Natural killer cell treated with Interleukin-12 subunit alpha and Interleukin-12 subunit beta and Interleukin-15 and Interleukin-18, amount 100 ng/mL, for 72 hours (primary cell): ENCODE measurements around the gene DLK1. TPM values are rescaled to one million over a fixed set of nuclear protein-coding genes. Genes with fewer than 3 reads are reported as not detected.

Experiments
- ATAC-seq, 2 donors: fragments of 150-1000 bp; cut with Tn5 transposase in 1 of 2; sonication (Bioruptor Pico), chemical (Tn5 transposase) in 1 of 2; 2 replicates each; pipeline ENCODE4 v1.10.0; 2021
- DNase-seq: peaks from one replicate; pipeline ENCODE4 v3.0.0; 2022; ENCODE audit warnings: low spot score
- H3K27ac Mint-ChIP-seq, 2 donors: 1 replicate in 1 of 2; 2 replicates in 1 of 2; pipeline ENCODE4 v1.8.0; 2022; ENCODE audit warnings: mixed read lengths in 2 of 2, mild to moderate bottlenecking in 1 of 2, moderate library complexity in 1 of 2
- H3K27me3 Mint-ChIP-seq, 2 donors: 1 replicate in 1 of 2; 2 replicates in 1 of 2; pipeline ENCODE4 v1.8.0; 2022; ENCODE audit warnings: mixed read lengths in 2 of 2
- H3K36me3 Mint-ChIP-seq: one replicate; pipeline ENCODE4 v1.8.0; 2022; ENCODE audit warnings: mixed read lengths
- H3K4me1 Mint-ChIP-seq, 2 donors: 1 replicate in 1 of 2; 2 replicates in 1 of 2; pipeline ENCODE4 v1.8.0; 2022; ENCODE audit warnings: low read depth in 2 of 2, mixed read lengths in 2 of 2, mild to moderate bottlenecking in 1 of 2
- H3K4me3 Mint-ChIP-seq: one replicate; pipeline ENCODE4 v1.8.0; 2022; ENCODE audit warnings: mixed read lengths
- H3K9me3 Mint-ChIP-seq: 2 replicates; pipeline ENCODE4 v1.8.0; 2022; ENCODE audit warnings: mixed read lengths
- total RNA-seq, 2 donors: library from RNA; stranded (reverse); gene quantifications; one replicate each; pipeline ENCODE4 v1.2.3, GENCODE V29; 2022

Gene DLK1
- total RNA-seq, 2 donors from 2014 or later: not detected

DNA sequence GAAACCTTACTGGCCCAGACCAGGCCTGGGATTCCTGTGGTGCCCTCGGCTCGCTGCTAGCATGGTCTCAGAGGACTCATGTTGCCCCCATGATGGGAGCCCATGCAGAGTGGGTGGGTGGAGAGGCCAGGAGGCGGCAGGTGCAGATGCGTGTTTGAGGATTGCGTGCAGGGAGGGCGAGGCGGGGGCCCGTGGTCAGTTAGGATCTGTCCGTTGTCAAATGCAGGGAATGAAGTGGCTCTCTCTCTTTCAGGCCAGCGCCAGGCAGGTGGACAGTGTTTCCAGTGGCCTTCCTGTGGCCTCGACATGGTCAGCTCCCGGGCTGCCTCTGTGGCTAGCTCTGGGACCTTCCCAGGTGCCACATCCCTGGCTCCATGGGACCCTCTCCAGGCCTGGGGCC, 39.3 kb upstream of the DLK1 start:
- ATAC-seq: peak in 1 of 2 donors; percentile 24
- no peaks in the 10 kb centered on the region for H3K9me3 Mint-ChIP-seq
- no peaks in the 10 kb centered on the region for H3K4me1 Mint-ChIP-seq
- H3K27ac Mint-ChIP-seq: no peak overlapping the region
- H3K4me3 Mint-ChIP-seq: no peak overlapping the region
- peaks cover 0 to 3% of the 10 kb centered on the region in 2 donors for H3K27me3 Mint-ChIP-seq
- no peak for DNase-seq
- no peaks in the 10 kb centered on the region for H3K36me3 Mint-ChIP-seq

DNA sequence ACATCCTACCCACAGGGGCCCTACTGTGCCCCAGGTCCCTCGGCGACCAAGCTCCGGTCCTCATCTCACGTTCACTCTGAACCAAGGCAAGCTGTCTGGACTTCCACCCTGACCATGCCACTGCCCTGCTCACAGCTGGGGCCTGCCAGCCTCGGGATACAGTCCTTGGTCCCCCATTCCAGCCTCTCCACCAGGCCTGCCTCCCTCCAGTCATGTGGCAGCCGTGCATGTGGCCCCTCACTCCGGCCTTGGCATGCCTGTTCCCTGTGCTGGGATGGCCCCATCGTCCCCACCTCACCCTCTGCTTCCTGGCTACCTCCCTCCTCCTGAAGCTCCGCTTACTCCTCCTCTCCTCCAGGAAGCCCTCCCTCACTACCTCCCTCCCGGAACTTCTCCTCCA, 38.6 kb upstream of the DLK1 start:
- DNase-seq: no peak
- Mint-ChIP-seq H3K27me3 (peaks cover 6% of the 10 kb centered on the region in 2 donors), H3K9me3 (no peaks in the 10 kb centered on the region), H3K4me3 (no peak overlapping the region), H3K4me1 (no peaks in the 10 kb centered on the region), H3K36me3 (no peaks in the 10 kb centered on the region), H3K27ac (no peak overlapping the region)
- no peak for ATAC-seq

DNA sequence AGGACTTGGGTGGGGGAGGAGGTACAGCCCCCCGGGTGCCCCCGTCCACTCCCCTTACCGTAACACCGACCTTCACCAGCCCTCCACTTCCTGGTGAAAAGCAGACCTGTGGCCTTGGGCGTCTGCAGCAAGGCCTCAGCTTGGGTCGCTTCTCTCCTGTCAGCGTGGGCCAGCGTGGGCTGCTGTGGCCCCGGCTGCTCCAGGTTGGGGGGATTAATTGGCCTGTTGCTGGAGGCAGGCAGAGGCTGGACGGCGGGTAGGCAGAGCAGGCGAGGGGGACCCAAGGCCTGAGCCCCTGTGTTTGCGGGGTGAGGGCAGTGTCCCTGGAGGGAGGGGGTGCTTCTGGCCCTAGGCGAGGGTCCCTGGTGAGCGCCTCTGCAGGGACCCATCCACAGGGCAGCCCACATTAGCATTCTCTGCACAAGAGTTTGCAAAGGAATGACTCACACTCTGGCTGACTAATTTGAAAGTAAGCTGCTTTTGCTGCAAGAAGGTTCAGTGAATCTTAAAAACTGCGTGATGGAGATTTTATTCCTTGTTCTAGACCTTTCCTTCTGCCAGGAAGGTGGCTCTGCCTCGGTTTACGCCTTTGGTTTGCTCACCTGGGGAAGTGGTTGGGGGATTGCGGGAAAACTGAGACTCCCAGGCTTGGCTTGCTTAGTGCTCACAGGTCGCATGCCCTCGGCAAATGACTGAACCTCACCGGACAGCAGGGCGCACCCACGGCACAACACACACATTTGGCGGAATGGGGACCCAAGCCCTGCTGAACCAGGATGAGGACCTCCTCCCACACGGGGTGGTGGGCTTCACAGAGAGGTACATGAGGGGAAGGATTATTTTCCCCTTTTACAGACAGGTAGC, 37.9 kb upstream of the DLK1 start:
- ATAC-seq: no peak
- Mint-ChIP-seq H3K4me1 (no peaks in the 10 kb centered on the region), H3K27ac (no peak overlapping the region), H3K9me3 (no peaks in the 10 kb centered on the region), H3K27me3 (peaks cover 6 to 8% of the 10 kb centered on the region in 2 donors), H3K36me3 (no peaks in the 10 kb centered on the region), H3K4me3 (no peak overlapping the region)
- DNase-seq: no peak

DNA sequence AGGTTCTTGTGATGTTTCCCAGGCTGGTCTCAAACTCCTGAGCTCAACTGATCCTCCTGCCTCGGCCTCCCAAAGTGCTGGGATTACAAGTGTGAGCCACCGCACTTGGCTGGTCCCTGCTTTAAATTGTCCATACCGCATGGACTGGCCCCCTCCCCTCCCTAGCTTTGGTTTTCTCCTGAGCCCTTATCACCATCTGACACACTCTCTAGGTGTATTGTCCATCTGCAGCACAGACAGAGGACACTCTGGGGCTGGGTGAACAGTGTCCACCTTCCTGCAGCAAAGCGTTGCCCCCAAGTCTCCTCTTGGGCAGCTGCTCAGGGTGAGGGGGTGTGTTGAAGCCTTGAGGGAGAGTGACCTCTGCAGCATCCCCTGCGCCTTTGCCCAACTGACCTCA, 36.0 kb upstream of the DLK1 start:
- Mint-ChIP-seq H3K9me3 (no peaks in the 10 kb centered on the region), H3K27ac (no peak overlapping the region)

DNA sequence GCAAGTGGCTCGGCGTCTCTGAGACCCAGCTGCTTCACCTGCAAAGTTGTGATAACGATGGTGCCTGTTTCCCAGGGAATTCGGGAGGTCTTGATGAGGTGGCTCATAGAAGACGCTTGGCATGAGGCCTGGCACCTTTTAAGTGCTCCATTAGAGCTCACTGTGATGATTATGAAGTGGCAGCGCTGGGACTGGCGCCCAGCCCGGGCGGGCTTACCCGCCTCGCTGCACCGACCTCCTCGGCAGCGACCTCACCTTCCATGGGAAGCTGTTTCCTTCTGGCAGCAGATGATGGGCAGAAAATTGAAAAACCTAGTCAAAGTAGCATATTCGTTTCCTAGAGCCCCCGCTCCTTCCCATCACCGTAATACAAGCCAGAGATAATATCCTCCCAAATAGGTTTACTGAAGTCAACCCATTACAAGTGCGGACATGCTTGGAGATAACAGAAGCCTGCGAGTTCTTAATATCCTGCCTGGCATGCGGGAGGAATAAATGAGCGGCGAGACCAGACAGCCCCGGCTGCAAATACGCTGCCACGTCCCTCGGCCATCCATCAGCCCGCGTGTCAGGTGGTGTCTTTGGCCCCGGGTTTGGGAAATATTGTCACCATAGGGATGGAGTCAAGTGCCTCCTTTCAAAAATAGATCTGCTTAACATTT, 35.2 kb upstream of the DLK1 start:
- Mint-ChIP-seq H3K27me3 (peaks cover 7 to 8% of the 10 kb centered on the region in 2 donors), H3K36me3 (no peaks in the 10 kb centered on the region), H3K4me3 (no peak overlapping the region), H3K27ac (no peak overlapping the region), H3K9me3 (no peaks in the 10 kb centered on the region), H3K4me1 (no peaks in the 10 kb centered on the region)
- DNase-seq (no peak), ATAC-seq (no peak)

More for the DNA sequence above, 36.0 kb upstream of the DLK1 start:
- no peak overlapping the region for H3K4me3 Mint-ChIP-seq
- DNase-seq (no peak), ATAC-seq (no peak)
- H3K27me3 Mint-ChIP-seq: peaks cover 6 to 8% of the 10 kb centered on the region in 2 donors
- H3K36me3 Mint-ChIP-seq: no peaks in the 10 kb centered on the region
- H3K4me1 Mint-ChIP-seq: no peaks in the 10 kb centered on the region

DNA sequence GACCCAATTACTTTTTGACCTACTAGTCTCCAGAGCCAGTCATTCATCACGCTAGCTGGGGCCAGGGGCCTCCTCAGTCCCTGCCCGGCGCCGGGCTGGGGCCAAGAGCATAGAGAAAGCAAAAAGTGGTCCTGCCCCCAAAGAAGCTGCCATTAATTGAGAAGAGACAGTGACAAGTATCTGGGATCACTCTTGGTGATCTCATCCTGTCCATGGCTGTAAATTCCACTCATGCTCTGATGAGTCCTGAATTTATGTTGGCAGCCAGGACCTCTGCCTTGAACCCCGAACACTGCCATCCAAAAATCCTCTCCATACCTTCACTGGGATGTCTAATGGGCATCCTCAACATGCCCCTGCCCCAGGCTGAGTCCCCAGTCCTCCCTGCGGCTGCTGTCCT, 34.4 kb upstream of the DLK1 start:
- no peak for DNase-seq
- peaks cover 8 to 11% of the 10 kb centered on the region in 2 donors for H3K27me3 Mint-ChIP-seq
- no peaks in the 10 kb centered on the region for H3K9me3 Mint-ChIP-seq

DNA sequence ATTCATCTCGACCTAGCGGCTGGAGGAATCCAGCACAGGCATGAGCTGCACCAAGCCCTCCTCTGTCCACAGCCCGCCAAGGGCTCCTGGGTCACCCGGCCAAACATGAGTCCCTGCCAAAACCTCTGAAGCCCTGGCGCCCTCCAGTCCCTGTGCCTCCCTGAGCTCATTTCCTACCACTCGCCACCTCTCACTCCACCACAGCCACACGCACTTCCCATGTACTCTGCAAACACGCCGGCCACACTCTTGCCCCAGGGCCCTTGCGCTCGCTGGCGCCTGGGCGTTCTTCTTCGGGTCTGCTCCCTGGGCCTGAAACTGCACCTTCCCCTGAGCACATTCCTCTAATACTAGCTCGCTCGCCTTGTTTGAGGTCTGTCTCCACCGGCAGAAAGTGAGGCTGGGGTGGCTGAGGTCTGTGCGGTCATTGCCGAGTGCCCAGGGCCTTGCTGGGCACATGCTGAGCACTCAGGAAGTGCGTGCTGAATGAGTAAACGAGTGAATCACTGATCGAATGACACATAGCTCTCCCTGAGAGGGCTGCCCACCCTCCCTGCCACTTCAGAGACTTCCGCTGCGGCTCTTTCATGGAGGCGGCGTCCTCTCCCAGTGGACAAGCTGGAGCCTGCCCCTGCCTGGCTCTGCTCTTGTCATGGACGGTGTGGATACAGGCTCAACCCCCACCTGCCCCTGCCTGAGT, 33.7 kb upstream of the DLK1 start:
- H3K27me3 Mint-ChIP-seq: peaks cover 8% of the 10 kb centered on the region in 2 donors
- H3K27ac Mint-ChIP-seq: peak overlapping the region in 1 of 2 donors; percentile 3
- H3K9me3 Mint-ChIP-seq: no peaks in the 10 kb centered on the region
- no peaks in the 10 kb centered on the region for H3K36me3 Mint-ChIP-seq
- no peaks in the 10 kb centered on the region for H3K4me1 Mint-ChIP-seq
- no peak for DNase-seq
- peak in 1 of 2 donors; percentile 28 for ATAC-seq
- no peak overlapping the region for H3K4me3 Mint-ChIP-seq

More for the DNA sequence above, 34.4 kb upstream of the DLK1 start:
- H3K4me3 Mint-ChIP-seq: no peak overlapping the region
- H3K27ac Mint-ChIP-seq: no peak overlapping the region
- no peak for ATAC-seq
- H3K4me1 Mint-ChIP-seq: no peaks in the 10 kb centered on the region
- H3K36me3 Mint-ChIP-seq: no peaks in the 10 kb centered on the region

DNA sequence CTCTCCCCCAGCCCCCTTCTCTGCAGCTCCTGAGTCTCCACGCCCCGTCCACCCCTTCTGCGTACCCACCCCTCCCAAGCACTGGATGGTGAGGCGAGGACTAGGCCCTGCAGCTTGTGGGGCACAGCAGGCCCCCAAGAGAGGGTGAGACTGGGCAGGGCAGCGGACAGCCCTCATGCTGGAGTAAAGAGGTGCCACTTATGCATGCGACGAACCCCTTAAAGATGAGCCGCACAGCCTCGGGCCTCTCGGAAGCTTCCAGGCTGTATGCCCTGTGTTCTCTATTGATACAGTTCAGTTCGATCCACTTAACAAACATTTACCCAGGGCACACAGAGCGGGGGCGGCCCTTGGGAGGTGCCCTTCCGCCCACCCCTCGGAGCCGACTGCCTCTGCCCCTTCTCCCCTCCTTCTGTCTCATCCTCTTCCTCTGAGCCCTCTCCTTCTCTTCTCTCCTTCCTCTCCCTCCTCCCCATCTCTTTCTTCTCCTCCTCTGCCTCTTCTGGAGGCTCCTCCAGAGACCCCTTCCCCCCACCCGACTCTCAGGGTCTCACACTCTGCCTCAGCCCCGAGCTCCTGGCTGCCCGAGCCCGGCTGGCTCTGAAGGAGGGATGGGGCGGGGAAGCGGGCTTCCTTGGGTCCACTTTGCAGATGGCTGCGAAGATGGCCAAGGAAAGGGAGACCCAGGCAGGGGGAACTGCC, 32.7 kb upstream of the DLK1 start:
- Mint-ChIP-seq H3K9me3 (no peaks in the 10 kb centered on the region), H3K27me3 (peaks cover 8 to 12% of the 10 kb centered on the region in 2 donors), H3K36me3 (no peaks in the 10 kb centered on the region), H3K27ac (no peak overlapping the region), H3K4me1 (no peaks in the 10 kb centered on the region), H3K4me3 (no peak overlapping the region)
- DNase-seq (no peak), ATAC-seq (no peak)

DNA sequence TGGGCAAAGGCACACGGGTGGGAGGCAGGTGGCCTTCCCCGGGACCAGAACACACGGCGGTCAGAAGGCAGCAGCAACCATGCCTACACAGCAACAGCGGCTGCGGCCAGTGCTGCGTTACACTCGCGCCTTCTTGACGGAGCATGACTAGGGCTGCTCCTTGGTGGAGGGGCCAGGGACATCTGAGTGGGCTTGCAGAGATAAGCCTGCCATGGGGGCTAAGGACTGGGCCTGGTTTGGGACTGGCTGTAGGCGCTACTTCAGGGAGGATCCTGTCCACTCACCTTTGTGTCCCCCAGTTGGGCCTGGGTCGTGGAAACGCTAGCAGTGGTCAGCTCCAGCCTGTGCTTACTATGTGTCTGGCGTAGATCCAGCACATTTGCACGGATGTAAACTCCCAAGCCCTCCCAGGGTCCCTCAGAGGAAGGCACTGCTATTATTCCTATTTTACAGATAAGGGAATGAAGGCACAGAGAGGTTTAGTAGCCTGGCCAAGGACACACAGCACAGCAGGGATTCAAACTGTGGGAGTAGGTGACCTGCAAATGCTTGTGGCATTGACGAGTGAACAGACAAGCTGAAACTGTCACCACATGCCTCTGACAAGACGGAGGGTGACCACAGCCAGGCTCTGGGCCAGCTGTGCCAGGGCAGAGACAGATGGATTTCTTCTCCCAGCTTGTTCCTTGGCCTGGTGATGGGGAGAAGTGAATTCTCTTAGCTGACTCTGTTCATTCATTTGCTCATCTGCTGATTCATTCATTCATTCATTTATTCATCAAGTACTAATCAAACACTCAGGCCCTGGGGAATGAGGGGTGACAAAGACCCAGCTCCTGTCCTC, 31.9 kb upstream of the DLK1 start:
- H3K27me3 Mint-ChIP-seq: peaks cover 8 to 14% of the 10 kb centered on the region in 2 donors
- no peak overlapping the region for H3K4me3 Mint-ChIP-seq
- H3K36me3 Mint-ChIP-seq: no peaks in the 10 kb centered on the region
- H3K4me1 Mint-ChIP-seq: no peaks in the 10 kb centered on the region
- no peaks in the 10 kb centered on the region for H3K9me3 Mint-ChIP-seq
- no peak overlapping the region for H3K27ac Mint-ChIP-seq
- ATAC-seq (no peak), DNase-seq (no peak)

DNA sequence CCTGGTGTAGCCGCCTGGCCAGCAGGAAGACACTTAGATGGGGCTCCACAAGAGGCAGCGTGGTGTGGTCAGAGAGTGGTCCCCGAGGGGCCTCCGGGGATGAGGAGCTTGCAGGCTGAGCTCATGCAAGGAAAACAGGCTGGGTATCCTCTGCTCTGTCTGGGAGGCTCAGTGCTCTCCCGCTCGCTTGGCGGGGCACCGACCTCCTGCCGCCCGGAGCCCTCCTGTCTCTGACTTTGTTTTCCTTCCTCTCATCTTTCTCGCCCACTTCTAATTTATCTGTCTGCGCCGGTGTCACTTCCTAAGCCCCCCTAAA, 31.3 kb upstream of the DLK1 start:
- Mint-ChIP-seq H3K4me3 (no peak overlapping the region), H3K4me1 (no peaks in the 10 kb centered on the region), H3K9me3 (no peaks in the 10 kb centered on the region), H3K27me3 (peaks cover 8 to 14% of the 10 kb centered on the region in 2 donors), H3K27ac (no peak overlapping the region), H3K36me3 (no peaks in the 10 kb centered on the region)
- ATAC-seq (no peak), DNase-seq (no peak)

DNA sequence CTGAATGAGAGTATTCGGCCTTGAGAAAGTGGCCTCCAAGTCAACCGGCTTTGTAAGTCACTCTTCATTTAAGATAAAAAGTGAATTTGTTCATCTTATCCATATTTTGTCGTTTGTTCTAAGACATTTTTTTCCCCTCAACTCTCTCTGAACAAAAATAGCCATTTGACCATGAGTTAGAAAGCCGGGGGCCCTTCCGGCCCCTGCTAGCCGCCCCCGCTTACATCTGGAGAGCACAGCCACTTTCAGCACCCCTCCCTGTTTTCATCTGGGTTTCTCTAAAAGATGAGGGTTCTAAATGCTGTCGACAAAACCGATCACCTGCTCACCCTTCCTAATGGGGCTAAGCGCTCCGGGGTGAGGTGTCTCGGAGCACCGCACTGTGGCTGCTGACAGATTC, 30.7 kb upstream of the DLK1 start:
- Mint-ChIP-seq H3K9me3 (no peaks in the 10 kb centered on the region), H3K4me3 (no peak overlapping the region), H3K36me3 (no peaks in the 10 kb centered on the region), H3K27me3 (peaks cover 8 to 18% of the 10 kb centered on the region in 2 donors), H3K4me1 (no peaks in the 10 kb centered on the region), H3K27ac (no peak overlapping the region)
- ATAC-seq: no peak
- no peak for DNase-seq

DNA sequence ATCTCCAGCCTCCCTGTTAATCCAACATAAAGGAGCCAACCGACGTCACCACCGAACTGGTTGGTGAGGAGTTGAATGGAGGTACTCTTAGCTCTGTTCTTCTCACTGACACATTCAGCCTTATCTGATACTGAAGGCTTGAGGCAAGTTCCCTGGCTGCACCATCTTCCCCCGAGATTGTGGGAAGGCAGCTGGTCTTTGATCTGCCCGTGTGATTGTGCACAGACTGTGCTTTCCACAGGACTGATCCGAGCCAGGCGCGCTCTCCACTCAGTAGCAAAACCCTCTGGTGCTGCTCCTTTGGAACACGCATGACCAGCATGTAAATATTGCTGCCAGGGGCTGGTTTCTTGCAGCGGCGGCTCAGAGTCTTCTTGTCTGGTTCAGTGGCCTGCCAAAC, 30.1 kb upstream of the DLK1 start:
- DNase-seq: no peak
- no peaks in the 10 kb centered on the region for H3K4me1 Mint-ChIP-seq
- no peak overlapping the region for H3K27ac Mint-ChIP-seq
- no peaks in the 10 kb centered on the region for H3K36me3 Mint-ChIP-seq
- H3K4me3 Mint-ChIP-seq: no peak overlapping the region
- peaks cover 8 to 20% of the 10 kb centered on the region in 2 donors for H3K27me3 Mint-ChIP-seq
- no peak for ATAC-seq
- H3K9me3 Mint-ChIP-seq: no peaks in the 10 kb centered on the region

DNA sequence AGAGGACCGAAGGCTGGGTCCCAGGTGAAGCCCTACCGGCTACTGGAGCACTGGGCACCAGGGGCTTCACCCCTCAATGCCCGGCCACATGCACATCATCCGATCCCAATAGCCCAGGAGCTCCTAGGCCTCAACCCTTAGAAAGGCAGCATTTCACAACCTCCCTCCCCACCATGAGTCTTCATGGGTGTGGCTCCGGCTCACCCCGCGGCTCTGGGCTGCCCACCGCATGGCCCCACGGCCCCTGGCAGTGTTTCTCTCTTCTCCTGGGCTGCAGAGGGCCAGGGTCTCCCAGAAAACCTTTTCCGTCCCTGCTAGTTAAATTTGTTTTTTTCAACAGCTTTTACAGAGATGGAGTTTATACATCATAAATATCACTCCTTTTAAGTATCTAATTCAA, 28.6 kb upstream of the DLK1 start:
- Mint-ChIP-seq H3K27ac (no peak overlapping the region), H3K27me3 (peaks cover 8 to 18% of the 10 kb centered on the region in 2 donors), H3K4me1 (no peaks in the 10 kb centered on the region), H3K36me3 (no peaks in the 10 kb centered on the region), H3K9me3 (no peaks in the 10 kb centered on the region), H3K4me3 (no peak overlapping the region)
- ATAC-seq (no peak), DNase-seq (no peak)
